DMS153 treated with DMSO at 0.1 percent for 48 hours (cell line): ENCODE results near the gene ERVV-1.
"Not testable (repeated sequence)": the region's sequence is repeated elsewhere in the genome, so short reads cannot be mapped to it uniquely, and the experiment has no call there.

Source experiments
- DNase-seq: peaks from one replicate; lab custom pipeline; 2025; ENCODE audit not compliant: unreplicated experiment; lab: John Stamatoyannopoulos, UW

ERVV-1 gene, protein sequence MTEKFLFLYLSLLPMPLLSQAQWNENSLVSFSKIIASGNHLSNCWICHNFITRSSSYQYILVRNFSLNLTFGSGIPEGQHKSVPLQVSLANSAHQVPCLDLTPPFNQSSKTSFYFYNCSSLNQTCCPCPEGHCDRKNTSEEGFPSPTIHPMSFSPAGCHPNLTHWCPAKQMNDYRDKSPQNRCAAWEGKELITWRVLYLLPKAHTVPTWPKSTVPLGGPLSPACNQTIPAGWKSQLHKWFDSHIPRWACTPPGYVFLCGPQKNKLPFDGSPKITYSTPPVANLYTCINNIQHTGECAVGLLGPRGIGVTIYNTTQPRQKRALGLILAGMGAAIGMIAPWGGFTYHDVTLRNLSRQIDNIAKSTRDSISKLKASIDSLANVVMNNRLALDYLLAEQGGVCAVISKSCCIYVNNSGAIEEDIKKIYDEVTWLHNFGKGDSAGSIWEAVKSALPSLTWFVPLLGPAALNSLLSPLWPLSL

DNA sequence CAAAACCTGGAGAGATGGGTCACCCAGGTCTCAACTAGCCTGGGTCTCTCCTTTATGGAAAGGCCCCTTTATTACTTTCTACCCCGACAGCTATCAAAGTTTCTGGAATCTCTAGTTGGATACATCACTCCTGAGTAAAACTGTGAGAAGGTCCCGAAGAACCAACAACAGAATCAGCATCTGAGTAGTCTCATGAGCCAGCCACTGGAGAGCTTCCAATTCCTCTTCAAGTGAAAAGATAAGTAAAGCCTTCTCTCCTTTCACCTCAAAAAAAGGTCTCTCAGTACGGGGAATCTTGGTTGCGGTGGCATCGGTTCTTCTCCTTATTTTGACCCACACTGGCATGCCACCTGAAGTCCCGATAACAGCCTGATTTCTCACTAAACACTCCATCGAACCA is at the start of gene ERVV-1:
Gene ERVV-1, plus strand, starts transcription at position 301 of the 400 bp plus-strand sequence. CDS start 170 bp downstream, outside the sequence.
- DNase-seq = no peak

DNA sequence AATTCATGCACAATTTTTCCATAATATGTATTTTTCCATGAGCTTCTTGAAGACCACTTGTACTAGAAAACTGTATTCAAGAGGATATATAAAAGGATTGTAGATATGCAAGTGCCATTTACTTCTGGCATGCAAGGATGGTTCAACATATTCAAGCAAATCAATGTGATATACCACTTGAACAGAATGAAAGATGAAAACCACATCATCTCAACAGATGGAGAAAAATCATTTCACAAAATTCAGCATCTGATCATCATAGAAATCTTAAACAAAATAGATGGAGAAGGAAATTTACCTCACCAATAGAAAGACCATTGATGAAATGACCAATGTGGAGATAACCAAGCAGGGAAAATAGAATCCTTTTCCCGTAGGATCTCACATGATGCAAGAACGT is 45.9 kb upstream of the ERVV-1 start:
- no peak for DNase-seq

DNA sequence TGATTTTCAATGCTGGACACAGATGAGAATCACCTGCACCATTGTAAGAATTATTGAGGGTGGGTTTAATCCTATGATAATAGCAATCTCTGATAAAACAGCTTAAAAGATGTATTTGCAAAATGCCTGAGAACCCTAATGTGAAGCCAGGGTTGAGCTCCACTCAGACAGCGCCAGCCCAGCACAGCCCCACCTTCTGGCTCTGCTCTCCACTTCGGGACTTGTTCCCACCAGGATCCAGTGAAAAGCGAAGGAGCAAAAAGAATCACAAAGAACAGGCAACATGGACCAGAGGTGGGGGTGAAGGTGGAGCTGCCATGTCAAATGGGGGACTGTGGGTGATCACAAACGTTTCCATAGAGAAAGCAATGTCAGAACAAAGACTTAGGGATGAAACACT is 32.4 kb upstream of the ERVV-1 start:
- no peak for DNase-seq

DNA sequence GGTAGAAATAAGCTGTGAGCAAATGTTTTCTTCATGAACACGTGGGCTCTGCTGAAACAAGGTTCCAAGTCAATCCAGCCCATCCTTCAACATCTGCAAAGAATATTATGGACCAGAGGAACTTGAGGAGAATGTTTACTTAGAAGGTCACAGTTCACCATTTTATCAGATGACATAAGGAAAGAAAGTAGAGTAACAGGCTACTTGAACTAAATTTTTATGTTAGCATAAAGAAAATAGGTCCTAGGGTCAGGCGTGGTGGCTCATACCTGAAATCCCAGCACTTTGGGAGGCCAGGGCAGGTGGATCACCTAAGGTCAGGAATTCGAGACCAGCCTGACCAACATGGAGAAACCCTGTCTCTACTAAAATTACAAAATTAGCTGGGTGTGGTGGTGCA is 30.6 kb upstream of the ERVV-1 start:
- DNase-seq = not testable (repeated sequence)

DNA sequence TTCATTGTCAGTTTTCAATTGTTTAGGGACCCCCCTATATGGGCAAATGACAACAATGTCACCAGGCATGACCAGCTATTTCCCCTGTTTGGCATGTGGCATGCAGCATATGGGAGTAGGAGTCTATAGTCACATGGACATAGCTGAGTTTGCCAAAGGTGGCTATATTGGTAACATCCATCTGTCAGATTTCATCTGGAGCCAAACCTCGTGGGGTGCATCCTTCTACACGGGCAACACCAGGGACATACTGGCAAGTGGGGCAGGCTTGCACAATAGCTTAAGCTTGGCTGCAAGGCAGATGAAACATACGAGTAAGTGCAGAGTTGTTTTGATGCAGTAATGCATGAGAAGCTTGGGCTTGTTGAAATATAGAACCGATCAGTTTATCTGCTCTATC is 26.5 kb upstream of the ERVV-1 start:
- DNase-seq = no peak

DNA sequence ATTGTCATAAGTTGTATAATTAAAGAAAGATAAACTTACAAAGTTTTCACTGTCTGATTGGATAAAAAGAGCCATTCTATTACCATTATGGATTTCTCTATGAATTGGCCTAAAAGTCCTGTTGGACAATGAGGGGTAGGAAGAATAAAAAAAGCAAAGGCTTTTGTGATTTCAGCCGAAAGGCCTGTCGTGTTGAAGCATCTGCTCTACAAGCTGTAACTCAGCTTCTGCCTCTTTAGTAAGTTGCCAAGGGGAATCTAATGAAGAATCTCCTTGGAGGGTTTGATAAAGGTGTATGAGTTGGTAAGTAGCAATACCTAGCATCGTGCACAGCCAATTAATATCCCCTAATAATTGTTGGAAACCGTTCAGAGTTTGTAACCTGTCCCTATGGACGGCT is 25.2 kb upstream of the ERVV-1 start:
- no peak for DNase-seq

DNA sequence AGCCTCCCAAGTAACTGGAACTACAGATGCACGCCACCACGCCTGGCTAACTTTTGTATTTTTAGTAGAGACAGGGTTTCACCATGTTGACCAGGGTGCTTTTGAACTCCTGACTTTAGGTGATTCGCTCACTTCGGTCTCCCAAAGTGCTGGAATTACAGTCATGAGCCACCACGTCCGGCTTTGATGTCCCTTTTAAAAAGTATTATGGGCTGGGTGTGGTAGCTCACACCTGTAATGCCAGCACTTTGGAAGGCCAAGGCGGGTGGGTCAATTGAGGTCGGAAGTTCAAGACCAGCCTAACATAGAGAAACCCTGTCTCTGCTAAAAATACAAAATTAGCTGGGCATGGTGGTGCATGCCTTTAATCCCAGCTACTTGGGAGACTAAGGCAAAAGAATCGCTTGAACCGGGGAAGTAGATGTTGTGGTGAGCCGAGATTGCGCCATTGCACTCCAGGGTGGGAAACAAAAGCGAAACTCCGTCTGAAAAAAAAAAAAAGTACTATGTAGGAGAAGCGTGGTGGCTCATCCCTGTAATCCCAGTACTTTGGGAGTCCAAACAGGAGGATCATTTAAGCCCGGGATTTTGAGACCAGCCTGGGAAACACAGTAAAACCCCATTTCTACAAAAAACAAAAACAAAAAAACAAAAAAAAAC is 22.8 kb upstream of the ERVV-1 start:
- no peak for DNase-seq

DNA sequence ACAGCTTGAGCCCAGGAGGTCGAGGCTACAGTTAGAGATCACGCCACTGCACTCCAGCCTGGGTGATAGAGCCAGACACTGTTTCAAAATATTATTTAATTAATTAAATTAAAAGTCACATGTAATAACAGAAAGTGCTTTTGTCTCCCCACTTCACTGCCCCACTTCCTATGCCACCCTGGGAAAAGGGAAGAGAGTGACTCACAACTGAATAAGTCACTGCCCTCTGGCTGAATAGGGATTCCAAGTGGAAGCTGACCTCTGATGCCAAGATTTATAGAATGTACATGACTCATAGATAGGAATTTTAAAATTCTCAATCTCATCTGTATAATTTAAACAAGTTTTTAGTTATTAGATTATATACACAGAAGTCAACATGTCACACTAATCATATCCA is 22.2 kb upstream of the ERVV-1 start:
- no peak for DNase-seq

DNA sequence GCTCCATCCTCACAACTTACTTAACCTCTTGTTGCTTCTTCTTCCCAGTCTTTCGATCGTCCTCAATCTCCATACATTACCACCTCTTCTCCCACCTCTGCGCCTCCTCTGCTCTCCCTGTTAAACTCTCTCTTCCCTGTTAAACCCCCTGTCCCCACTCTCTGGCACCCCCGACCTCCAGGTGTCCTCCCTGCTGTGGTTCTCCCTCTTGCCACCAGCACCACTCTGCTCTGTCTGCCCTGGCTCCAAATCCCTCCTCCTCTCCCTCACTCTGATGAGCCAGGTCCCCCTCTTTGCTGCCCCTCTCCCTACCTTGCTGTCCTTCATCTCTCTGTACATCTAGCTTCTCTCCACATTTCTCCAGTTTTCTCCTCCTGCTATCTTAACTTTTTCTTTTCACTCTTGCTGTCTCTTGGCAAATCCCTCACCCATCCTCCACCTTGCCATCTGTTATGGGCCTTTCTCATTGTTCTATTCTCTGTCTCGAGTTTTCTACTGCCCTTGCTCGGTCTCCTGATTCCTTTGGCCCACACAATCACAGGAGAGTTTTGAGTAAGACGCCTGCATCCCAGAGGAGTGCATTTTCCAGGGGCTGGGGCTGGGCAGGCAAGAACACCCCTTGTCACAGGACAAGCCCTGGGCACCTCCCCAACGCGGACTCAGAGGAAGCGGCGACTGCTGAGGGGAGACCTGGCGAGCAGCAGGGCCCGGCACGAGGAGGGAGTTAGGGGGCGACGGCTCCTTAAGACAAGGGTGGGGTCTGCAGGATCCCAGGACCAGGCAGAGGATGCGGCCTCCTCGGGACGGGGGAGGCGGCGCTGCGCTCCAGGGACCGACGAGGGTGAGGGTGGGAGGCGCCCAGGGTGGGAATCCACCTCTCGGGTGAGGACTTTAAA is 21.4 kb upstream of the ERVV-1 start:
- DNase-seq = no peak

DNA sequence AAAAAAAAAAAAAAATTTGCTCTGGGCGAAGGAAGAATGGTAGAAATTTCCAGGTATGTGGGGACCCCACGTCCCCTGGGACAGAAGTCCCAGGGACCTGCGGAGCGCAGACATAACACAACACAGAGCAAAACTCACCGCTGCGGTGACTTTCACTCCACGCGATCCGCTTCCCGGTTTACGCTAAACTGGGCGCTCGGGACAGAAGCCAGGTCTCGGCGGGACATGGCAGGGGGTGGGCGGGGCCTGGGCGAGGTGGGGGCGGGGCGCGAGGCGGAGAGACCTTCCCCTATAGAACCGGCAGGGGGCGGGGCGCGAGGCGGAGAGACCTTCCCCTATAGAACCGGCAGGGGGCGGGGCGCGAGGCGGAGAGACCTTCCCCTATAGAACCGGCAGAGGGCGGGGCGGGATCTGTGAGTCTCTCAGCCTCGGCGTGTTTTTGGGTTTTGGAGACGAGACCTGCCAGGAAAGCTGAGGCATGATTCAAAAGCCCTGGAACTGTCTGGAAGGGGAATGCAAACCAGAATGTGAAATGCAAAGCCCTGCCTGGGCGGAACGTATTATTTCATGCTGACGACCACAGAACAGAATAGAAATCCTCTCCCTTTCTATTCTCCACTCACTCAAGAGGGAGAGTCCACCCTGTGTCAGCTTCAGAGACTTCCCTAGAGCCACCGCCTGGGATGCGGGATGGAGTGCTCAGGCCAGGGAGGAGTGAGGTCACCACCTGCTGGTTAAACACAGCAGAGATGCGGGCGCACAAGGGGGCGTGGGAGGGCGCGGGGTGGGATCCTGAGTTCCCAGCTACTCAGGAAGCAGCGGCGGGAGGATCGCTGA is 20.2 kb upstream of the ERVV-1 start:
- DNase-seq = no peak

DNA sequence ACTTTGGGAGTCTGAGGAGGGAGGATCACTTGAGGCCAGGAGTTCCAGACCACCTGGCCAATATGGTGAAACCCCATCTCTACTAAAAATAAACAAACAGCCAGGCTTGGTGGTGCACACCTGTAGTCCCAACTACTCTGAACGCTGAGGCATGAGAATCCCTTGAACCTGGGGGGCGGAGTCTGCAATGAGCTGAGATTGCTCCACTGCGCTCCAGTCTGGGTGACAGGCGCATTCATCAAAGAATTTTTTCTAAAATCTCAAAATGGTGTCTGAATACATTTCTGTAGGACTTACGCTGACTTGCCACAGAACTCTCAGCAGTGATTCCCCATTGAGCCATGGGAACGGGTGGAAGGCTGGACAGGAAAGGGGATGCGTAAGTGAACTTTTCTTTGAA is 18.0 kb upstream of the ERVV-1 start:
- DNase-seq = no peak

DNA sequence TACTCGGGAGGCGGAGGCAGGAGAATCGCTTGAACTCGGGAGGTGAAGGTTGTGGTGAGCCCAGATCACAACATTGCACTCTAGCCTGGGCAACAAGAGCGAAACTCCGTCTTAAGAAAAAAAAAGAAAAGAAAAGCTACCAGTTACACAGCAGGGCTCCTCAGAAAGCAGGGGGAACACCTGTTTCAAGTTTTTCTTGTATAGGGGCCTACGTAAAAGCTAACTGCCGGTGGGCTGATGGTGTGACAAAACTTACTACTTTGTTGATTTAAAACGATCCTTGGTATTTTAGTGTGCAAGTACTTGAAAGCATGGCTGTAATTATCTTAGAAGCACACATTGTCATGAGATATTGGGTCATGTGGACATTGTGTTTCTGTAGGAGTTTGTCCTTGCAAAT is 15.7 kb upstream of the ERVV-1 start:
- DNase-seq = no peak

DNA sequence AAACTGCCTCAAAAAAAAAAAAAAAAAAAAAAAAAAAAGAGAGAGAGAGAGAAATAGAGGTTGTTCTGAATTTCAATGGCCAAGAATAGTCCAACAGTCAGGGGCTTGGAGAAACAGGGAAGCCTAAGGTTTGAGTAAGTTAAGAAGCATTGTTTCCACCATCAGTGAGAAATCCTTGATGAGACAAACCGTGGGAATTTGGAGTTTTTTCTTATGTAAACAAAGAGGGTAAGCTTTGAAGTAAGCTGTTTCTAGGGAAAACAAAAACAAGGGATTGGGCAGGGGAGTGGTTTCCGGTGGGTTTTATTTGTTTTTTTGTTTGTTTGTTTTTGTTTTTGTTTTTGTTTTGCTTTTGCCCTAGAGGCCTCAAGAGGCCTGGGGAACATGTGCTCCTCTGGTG is 11.2 kb upstream of the ERVV-1 start:
- DNase-seq = no peak

DNA sequence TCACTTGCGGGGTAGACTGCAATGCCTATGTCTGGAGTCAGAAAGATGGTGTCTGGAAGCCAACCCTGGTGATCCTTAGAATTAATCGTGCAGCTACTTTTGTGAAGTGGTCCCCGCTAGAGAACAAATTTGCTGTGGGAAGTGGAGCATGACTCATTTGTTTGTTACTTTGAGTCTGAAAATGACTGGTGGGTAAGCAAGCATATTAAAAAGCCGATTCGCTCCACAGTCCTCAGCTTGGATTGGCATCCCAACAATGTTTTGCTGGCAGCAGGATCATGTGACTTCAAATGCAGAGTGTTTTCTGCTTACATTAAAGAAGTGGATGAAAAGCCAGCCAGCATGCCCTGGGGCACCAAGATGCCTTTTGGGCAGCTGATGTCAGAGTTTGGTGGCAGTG is 9.5 kb upstream of the ERVV-1 start:
- DNase-seq = no peak

DNA sequence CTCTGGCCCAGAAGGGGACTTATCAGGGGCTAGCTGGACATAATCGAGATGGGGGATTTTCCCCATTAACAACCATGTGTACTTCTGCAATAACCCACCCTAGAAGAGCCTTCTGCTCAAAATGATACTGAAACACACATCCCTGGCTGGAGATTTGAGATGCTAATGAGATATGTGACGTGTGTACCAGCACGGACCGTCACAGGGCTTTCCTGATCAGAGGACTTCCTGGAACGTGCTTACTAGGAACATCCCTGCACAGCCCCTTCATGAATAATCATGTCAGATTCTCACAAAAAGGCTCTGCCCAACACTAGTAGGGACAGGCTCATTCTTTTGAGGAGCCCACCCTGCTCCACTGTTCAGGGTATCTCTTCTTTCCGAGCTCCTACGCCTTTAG is 6.5 kb upstream of the ERVV-1 start:
- DNase-seq = no peak

DNA sequence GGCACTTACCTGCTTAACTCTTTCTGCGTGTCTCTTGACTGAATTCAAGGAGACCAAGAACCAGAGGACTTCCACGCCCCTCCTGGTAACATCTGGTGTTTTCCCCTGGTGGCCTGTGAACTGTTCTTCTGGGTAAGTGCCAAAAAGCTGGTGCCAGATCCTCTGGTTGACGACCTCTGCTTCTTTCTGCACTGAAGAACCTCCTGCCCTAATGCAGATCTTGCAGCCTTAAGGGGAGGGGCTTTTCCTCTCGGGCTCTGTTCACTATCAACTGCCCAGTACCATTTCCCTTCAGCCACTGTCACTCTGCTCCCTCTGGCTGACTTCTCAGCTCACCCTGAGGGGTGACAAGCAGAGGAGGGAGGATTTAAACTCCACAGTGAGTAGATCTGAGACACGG is 6.1 kb upstream of the ERVV-1 start:
- no peak for DNase-seq

DNA sequence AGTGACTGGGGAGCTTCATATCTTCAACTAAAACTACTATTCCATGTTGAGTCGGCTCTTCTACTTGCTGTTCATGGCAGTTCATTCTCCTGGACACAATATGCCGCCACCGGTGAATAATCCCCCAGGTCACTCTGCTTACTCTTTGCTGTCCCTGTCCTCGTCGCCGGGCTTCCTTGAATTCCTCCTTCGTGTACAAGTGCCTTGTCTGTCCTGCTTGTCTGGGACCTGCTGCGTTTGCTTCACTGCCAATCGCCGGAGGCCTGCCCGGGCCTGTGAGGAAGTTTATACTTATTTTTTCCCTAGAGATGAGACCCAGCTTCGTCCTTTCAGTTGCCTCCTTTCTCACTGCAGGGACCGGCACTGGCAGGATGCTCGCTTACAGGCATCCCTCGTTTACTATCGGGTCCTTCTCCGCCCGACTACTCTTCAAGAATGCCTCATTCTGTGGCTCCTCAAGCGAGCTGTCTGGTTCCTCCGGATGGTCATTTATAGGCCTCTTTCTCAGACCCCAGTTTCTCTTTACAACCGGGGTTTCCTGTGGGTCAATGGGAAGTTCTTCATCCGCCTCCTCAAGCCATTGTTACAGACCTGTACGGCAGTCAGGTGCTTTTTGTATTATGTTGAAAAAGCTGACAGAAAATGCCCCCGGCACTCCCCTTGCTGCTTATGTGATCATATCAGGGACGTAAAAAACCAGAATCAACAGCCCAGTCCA is 5.5 kb upstream of the ERVV-1 start:
- DNase-seq = no peak

DNA sequence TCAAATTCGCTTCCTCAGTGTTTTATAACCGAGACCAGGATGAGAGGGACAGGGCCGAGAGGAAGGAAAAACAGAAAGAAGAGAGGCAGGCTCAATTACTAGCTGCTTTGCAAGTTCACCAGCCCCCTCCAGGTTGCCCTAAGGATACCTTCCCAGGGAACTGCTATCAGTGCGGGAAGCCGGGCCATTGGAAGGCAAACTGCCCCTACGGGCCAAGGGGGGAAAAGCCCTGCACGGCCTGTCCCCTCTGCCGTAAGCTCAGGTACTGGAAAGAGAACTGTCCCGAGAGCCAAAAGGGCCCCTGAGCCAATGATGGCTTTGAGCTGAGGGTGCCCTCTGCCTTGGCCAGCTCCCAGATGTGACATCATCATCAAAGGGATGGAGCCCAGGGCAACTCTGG is 3.2 kb upstream of the ERVV-1 start:
- DNase-seq = no peak

DNA sequence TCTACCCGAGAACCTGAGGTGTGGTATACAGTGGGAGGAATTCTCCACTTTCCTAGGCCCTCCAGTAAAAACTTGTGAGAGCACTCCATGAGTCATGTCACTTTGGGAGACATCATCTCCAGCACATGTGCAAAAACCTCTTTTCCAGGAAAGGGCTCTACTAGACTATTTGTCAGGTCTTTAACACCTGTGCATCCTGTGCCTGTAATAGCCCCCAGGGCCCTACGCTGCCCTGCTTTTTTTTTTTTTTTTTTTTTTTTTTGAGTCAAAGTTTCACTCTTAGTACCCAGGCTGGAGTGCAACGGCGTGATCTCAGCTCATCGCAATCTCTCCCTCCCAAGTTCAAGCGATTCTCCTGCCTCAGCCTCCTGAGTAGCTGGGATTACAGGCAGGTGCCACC is 1.7 kb upstream of the ERVV-1 start:
- no peak for DNase-seq

DNA sequence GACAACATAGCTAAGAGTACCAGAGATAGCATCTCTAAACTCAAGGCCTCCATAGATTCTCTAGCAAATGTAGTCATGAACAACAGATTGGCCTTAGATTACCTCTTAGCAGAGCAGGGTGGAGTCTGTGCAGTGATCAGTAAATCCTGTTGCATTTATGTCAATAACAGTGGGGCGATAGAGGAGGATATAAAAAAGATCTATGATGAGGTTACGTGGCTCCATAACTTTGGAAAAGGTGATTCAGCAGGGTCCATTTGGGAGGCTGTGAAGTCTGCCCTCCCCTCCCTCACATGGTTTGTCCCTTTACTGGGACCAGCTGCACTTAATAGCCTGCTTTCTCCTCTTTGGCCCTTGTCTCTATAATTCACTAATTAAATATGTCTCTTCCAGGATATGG is 1.4 kb downstream of the ERVV-1 start:
- no peak for DNase-seq
